D721Med (cell line): ENCODE measurements around the gene RAP2A.

ENCODE experiments used
- DNase-seq: peaks from one replicate; pipeline ENCODE4 v3.0.0; 2011; ENCODE audit warnings: low spot score; ENCODE audit not compliant: insufficient read length
- FAIRE-seq: peaks from 2 replicates; lab custom pipeline; 2011; peaks lifted over from hg19 to GRCh38; lab: Jason Lieb, UNC
- CTCF ChIP-seq: IDR thresholded peaks from 2 replicates; pipeline ENCODE4 v1.5.1; 2012; ENCODE audit warnings: mild to moderate bottlenecking, control low read depth; ENCODE audit not compliant: insufficient read depth; ENCODE audit errors: missing control alignments

Gene RAP2A

DNA sequence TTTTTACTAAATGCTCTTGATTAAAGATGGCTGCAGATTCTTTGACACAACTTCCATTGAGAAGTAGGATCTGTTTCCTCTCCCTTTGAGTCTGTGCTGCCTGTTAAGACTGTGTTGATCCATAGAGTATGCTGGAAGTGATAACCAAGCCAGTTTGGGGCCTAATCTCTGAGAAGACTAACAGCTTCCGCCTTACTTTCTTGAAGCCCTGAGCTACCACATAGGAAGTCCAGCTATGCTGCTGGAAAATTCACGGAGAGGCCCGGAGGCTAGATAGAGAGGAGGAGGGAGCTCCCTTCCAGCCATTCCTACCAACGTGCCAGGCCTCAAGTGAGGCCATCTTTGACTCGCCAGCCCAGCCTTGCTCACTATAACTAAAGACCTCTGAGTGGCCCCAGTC, 12.5 kb downstream of the RAP2A start:
- DNase-seq (no peak), FAIRE-seq (no peak)
- no peak for TF ChIP-seq CTCF

DNA sequence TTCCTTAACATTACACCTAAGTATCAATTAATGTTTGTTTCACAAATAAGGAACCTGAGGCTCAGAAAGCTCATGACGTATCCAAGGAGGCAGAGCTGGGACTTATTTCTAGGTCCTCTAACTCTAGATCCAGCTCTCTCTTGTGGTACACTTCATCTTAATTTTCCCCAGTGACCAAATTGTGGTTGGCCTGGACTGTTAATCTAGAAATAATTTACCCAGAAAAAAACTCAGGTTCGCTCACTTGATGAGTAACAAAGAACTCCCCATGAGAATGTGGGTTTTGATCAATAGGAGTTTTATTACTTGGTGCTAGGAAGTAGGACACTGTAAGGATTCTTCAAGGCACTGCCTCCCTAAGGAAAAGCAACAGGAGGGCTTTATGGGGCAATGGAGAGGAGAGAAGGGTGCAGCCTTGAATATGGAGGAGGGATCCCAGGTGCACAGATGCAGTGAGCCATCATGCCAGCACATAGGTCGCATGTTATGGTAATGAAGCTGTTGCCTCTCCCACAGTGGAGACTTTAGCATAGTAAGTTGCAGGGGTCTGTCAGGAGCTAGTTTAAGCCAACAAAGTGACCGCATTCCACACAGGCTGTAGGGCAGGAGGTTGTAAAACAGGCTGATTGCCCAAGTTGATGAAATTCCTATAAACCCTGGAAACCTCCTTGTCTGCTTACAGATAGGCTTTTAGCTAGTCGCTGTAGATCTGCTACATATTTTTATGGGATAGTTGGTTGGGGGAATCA, 14.7 kb downstream of the RAP2A start:
- TF ChIP-seq CTCF, result no peak
- no peak for FAIRE-seq
- DNase-seq, result no peak

DNA sequence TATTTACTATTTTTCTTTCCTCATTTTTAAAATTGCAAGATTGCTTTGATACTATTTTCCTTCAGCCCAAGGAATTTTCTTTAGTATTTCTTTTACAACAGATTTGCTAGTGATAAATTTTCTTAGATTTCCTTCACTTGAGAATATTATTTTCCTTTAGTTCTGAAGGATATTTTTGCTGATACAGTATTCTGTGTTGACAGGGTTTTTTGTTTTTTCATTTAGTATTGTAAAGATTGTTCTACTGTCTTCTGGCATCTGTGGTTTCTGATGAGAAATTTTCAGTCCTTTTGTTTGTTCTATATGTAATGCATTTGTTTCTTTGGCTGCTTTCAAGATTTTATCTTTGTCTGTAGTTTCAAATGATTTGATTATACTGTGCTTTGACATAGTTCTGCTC, 20.7 kb downstream of the RAP2A start:
- DNase-seq, result no peak

DNA sequence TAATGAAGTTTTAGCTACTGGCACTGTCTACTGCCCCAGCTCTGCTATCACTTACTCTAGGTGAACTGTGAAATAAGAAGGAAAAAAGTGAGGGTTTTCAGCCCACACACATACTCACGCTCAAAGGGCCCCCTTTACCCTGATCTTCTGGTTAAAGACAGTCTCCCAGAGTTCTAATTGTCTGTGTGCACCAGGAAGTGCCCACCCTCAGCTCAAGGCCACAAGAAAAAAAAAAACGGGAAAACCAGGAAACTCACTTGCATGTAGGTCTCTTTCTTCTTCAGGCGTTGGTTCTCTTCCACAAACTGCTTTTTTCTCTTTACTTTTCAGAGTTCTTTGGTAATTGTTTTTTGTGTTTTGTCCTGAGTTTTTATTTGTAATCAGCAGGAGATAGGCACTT, 22.1 kb downstream of the RAP2A start:
- no peak for FAIRE-seq
- DNase-seq, result no peak
- no peak for TF ChIP-seq CTCF

More for the DNA sequence above, 20.7 kb downstream of the RAP2A start:
- TF ChIP-seq CTCF, result no peak
- no peak for FAIRE-seq

- no peak for FAIRE-seq
- no peak for TF ChIP-seq CTCF
- DNase-seq, result no peak
These were observed 25.3 kb downstream of the RAP2A start for GRCh38 chr13:97459215-97459777.

- TF ChIP-seq CTCF, result no peak
- no peak for FAIRE-seq
- DNase-seq, result no peak
These were observed 26.2 kb downstream of the RAP2A start for GRCh38 chr13:97460004-97460775.
